Adipocyte (in vitro differentiated cells): ENCODE measurements around the gene DOCK11.

Experiments used
- DNase-seq: peaks from one replicate; pipeline ENCODE4 v3.0.0-alpha.2; 2015; ENCODE audit warnings: low read depth
- H3K27me3 ChIP-seq: replicated peaks from 2 replicates; pipeline ENCODE4 v1.7.0; 2013; ENCODE audit warnings: mild to moderate bottlenecking, low read length, moderate library complexity; ENCODE audit not compliant: control insufficient read depth, insufficient read depth
- H3K36me3 ChIP-seq: 2 replicates; pipeline ENCODE4 v1.7.0; 2013; ENCODE audit warnings: low read length, mild to moderate bottlenecking, moderate library complexity; ENCODE audit not compliant: control insufficient read depth, insufficient read depth, severe bottlenecking
- H3K4me1 ChIP-seq: 2 replicates; pipeline ENCODE4 v1.7.0; 2013; ENCODE audit warnings: mild to moderate bottlenecking, low read length, moderate library complexity; ENCODE audit not compliant: control insufficient read depth, insufficient read depth
- H3K4me3 ChIP-seq: 2 replicates; pipeline ENCODE4 v1.7.0; 2013; ENCODE audit warnings: mild to moderate bottlenecking, low read length, moderate library complexity
- H3K9ac ChIP-seq: 2 replicates; pipeline ENCODE4 v1.7.0; 2013; ENCODE audit warnings: mild to moderate bottlenecking, low read length, moderate library complexity
- H3K9me3 ChIP-seq: 2 replicates; pipeline ENCODE4 v1.7.0; 2013; ENCODE audit warnings: mild to moderate bottlenecking, low read length, moderate library complexity; ENCODE audit not compliant: control insufficient read depth

Gene DOCK11

DNA sequence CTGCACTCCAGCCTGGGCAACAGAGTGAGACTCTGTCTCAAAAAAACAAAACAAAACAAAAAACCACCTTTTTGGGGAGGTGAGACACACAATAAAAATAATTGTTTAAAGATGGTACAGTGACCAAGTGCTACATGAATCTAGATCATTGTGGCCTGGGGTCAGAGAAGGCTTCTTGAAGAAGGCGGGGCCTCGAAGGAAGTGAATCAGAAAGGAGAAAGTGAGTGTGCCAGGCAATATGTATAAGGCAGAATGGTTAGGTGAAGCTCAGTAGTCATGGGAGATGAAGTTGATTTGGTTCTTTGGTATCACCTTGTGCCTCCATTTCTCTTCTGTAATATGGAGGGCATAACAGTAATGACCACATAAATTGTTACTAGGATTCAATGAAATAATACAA is 58.9 kb downstream of the DOCK11 start:
- Histone ChIP-seq H3K9me3 (no peaks in the 10 kb centered on the region), H3K27me3 (no peaks in the 10 kb centered on the region), H3K9ac (no peak overlapping the region), H3K4me3 (no peak overlapping the region), H3K36me3 (peaks cover 20% of the 10 kb centered on the region), H3K4me1 (peaks cover 18% of the 10 kb centered on the region)
- DNase-seq, result no peak

- Histone ChIP-seq H3K36me3 (peaks cover 28% of the 10 kb centered on the region), H3K4me3 (no peak overlapping the region), H3K27me3 (no peaks in the 10 kb centered on the region), H3K4me1 (no peaks in the 10 kb centered on the region), H3K9ac (no peak overlapping the region), H3K9me3 (no peaks in the 10 kb centered on the region)
- DNase-seq, result no peak
Observed at GRCh38 chrX:118558926-118559325, 63.3 kb downstream of the DOCK11 start.

- no peak for DNase-seq
- Histone ChIP-seq H3K4me3 (no peak overlapping the region), H3K36me3 (peaks cover 25% of the 10 kb centered on the region), H3K9ac (no peak overlapping the region), H3K9me3 (no peaks in the 10 kb centered on the region), H3K27me3 (no peaks in the 10 kb centered on the region), H3K4me1 (no peaks in the 10 kb centered on the region)
Observed at GRCh38 chrX:118560489-118560888, 64.9 kb downstream of the DOCK11 start.

DNA sequence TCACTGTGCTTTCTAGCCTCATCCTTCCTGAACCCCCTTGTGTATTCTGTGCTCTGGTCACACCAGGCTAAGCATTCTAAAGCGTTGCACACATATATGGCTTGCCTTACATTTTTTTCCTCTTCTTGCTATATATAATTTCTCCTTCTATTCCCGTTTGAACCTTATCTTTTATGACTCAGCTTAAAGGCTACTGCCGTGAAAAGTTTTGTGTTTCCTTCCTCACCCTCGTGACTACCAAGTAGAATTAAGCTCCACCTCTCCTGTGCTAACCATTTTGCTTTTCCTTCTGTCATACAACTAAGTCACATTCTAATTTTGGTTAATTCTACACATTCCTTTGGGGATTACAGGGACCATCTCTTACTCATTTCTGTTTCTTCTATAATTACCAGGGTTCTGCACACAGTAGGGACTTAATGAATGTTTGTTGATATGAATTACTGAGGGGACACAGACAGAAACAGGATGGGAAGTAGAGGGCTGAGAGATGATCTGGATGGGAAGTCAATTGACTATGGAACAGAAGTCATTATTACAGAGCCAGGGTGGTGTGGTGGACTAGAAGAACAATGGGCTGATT is 67.1 kb downstream of the DOCK11 start:
- Histone ChIP-seq H3K9ac (no peak overlapping the region), H3K4me1 (no peaks in the 10 kb centered on the region), H3K9me3 (no peaks in the 10 kb centered on the region), H3K27me3 (no peaks in the 10 kb centered on the region), H3K4me3 (no peak overlapping the region), H3K36me3 (peaks cover 21% of the 10 kb centered on the region)
- DNase-seq, result no peak

DNA sequence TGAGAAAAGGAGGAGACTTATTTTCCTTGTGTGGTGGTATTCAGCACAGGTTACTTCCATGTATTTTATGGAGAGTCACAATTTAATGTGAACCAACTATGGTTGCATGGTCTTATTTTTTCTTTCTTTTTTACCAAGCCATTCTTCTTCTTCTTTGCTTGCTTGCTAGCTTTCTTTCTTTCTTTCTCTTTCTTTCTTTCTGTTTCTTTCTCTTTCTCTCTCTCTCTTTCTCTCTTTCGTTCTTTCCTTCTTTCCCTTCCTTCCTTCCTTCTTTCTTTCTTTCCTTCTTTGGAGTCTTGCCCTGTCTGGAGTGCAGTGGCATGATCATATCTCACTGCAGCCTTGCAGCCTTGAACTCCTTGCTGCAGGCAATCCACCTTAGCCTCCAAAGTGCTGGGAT is 68.9 kb downstream of the DOCK11 start:
- Histone ChIP-seq H3K4me1 (no peaks in the 10 kb centered on the region), H3K9ac (no peak overlapping the region), H3K36me3 (peaks cover 21% of the 10 kb centered on the region), H3K4me3 (no peak overlapping the region), H3K27me3 (no peaks in the 10 kb centered on the region), H3K9me3 (no peaks in the 10 kb centered on the region)
- DNase-seq, result no peak

DNA sequence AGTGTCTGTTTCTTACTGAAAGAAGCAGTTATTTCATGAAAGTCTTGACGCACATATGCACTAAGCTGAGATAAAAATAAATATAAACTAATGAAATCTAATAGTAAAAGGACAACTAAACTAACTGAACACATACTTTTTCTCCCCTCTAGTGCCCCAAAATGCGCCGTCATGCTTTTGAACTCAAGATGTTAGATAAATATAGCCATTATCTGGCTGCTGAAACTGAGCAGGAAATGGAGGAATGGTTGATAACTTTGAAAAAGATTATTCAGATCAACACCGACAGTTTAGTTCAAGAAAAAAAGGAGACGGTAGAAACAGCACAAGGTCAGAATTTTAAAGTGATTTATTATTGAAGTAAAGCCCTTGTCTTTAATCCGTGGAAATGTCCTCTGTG is 70.2 kb downstream of the DOCK11 start:
- peak overlapping the region; percentile 21 for H3K9ac ChIP-seq
- DNase-seq, result no peak
- H3K4me3 ChIP-seq, result no peak overlapping the region
- peaks cover 17% of the 10 kb centered on the region for H3K36me3 ChIP-seq
- H3K9me3 ChIP-seq, result no peaks in the 10 kb centered on the region
- no peaks in the 10 kb centered on the region for H3K27me3 ChIP-seq
- no peaks in the 10 kb centered on the region for H3K4me1 ChIP-seq

GRCh38 chrX:118566359-118566758 is 70.7 kb downstream of the DOCK11 start:
- Histone ChIP-seq H3K27me3 (no peaks in the 10 kb centered on the region), H3K4me1 (peaks cover 2% of the 10 kb centered on the region), H3K36me3 (peaks cover 12% of the 10 kb centered on the region), H3K9ac (no peak overlapping the region), H3K9me3 (no peaks in the 10 kb centered on the region), H3K4me3 (no peak overlapping the region)
- no peak for DNase-seq

DNA sequence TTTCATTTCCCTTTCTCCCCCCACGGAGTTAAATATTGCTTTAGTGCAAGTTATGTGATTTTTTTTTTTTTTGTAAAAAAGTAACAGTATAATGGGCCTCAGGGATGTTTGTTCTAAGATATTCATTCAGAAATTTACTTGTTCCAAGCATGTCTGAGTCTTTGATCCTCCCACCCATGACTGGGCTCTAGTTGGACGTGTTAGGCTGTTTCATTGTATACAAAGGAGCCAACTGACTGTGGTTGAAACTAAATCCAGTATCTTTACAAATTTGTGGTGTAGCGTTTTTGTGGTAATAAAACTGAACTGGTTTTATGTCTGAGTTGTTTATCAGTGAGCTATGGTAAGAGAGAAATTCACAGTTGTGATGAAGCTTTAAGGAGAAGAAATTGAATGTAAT is 74.1 kb downstream of the DOCK11 start:
- H3K27me3 ChIP-seq, result no peaks in the 10 kb centered on the region
- peaks cover 10% of the 10 kb centered on the region for H3K4me1 ChIP-seq
- H3K36me3 ChIP-seq, result peaks cover 10% of the 10 kb centered on the region
- H3K9me3 ChIP-seq, result no peaks in the 10 kb centered on the region
- H3K4me3 ChIP-seq, result no peak overlapping the region
- DNase-seq, result no peak
- H3K9ac ChIP-seq, result no peak overlapping the region

DNA sequence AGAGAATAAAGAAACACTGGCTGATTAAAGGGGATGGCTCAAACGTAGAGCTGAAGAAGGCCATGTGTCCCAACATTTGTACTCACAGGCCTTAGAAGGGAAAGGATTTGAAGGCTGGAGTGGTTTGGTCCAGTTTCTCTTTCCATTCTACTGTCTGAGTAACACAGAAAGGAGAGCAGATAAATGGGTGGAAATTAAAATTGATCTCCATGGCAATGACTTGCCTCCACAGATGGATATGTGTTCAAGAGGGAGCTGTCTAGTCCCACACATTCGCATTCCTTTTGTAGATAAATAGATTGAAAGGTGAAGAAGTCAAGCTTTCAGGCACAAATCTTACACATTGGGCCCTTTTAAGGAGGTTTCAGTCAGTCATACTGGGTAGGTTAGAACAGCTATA is 74.6 kb downstream of the DOCK11 start:
- Histone ChIP-seq H3K4me1 (peaks cover 10% of the 10 kb centered on the region), H3K27me3 (no peaks in the 10 kb centered on the region), H3K36me3 (peaks cover 10% of the 10 kb centered on the region), H3K9ac (no peak overlapping the region), H3K4me3 (no peak overlapping the region), H3K9me3 (no peaks in the 10 kb centered on the region)
- no peak for DNase-seq

DNA sequence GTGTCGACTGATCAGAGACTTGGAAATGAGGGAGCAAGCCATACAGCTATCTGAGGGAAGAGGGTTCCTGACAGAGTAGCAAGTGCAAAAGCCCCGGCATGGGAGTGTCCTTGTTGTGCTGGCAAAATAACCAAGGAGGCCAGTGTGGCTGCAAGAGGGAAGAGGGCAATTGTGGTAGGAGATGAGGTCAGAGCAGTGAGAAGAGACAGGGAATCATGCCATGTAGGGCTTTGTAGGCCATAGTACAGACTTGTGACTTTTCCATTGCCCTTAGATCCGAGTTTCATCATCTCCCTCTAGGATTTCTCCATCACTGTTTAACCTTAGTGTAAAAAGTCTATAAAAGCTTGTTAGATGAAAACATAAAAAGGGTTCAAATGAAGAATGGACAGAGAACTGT is 76.2 kb downstream of the DOCK11 start:
- Histone ChIP-seq H3K27me3 (no peaks in the 10 kb centered on the region), H3K4me3 (no peak overlapping the region), H3K36me3 (peaks cover 22% of the 10 kb centered on the region), H3K4me1 (peaks cover 14% of the 10 kb centered on the region), H3K9me3 (no peaks in the 10 kb centered on the region), H3K9ac (peak overlapping the region; percentile 44)
- DNase-seq, result peak; percentile 24

- no peak for DNase-seq
Observed at GRCh38 chrX:118574666-118575065, 79.1 kb downstream of the DOCK11 start.

DNA sequence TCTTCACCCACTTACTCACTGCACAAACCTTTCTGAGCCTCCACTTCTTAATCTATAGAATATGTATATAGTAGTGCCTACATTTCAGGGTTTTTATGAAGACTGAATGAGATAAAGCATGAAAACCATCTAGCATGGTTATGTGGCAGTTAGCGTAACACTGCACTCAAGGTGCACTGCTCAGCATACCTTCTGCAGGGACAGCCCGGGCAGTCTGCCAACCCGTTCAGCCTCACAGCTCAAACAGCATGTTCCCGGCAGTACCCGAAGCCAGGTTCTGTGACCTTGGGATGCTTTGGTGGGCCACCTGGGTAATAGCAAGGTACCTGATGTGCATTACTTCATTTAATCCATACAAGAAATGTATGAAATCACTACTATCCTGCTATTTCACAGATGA is 81.4 kb downstream of the DOCK11 start:
- H3K9ac ChIP-seq, result no peak overlapping the region
- DNase-seq, result no peak
- H3K27me3 ChIP-seq, result no peaks in the 10 kb centered on the region
- peaks cover 17% of the 10 kb centered on the region for H3K4me1 ChIP-seq
- no peaks in the 10 kb centered on the region for H3K9me3 ChIP-seq
- no peak overlapping the region for H3K4me3 ChIP-seq
- peaks cover 48% of the 10 kb centered on the region for H3K36me3 ChIP-seq

More at GRCh38 chrX:118574666-118575065, 79.1 kb downstream of the DOCK11 start:
- H3K4me1 ChIP-seq, result peaks cover 22% of the 10 kb centered on the region
- H3K9me3 ChIP-seq, result no peaks in the 10 kb centered on the region
- H3K36me3 ChIP-seq, result peaks cover 43% of the 10 kb centered on the region
- no peak overlapping the region for H3K9ac ChIP-seq
- no peak overlapping the region for H3K4me3 ChIP-seq
- H3K27me3 ChIP-seq, result no peaks in the 10 kb centered on the region
